Trophoblast cell (in vitro differentiated cells and primary cell): ENCODE results near the gene CHD3. TPM values are rescaled to one million over a fixed set of nuclear protein-coding genes. Genes with fewer than 3 reads are reported as not detected.

Experiments used
- DNase-seq, 2 donors: peaks; one replicate each; pipeline ENCODE4 v3.0.0-alpha.2; 2016
- H2AFZ ChIP-seq: 2 replicates; pipeline ENCODE4 v1.6.1; 2013; ENCODE audit warnings: low read length, moderate library complexity, mild to moderate bottlenecking; ENCODE audit not compliant: insufficient read depth, poor library complexity
- H2AK5ac ChIP-seq: 2 replicates; pipeline ENCODE4 v1.6.1; 2013; ENCODE audit warnings: mild to moderate bottlenecking, low read length
- H2BK120ac ChIP-seq: 2 replicates; pipeline ENCODE4 v1.6.1; 2013; ENCODE audit warnings: low read length, mild to moderate bottlenecking, moderate library complexity; ENCODE audit not compliant: insufficient read depth, poor library complexity
- H2BK12ac ChIP-seq: 2 replicates; pipeline ENCODE4 v1.6.1; 2013; ENCODE audit warnings: mild to moderate bottlenecking, low read length, moderate library complexity
- H2BK5ac ChIP-seq: 2 replicates; pipeline ENCODE4 v1.6.1; 2013; ENCODE audit warnings: low read length, low read depth, moderate library complexity, mild to moderate bottlenecking; ENCODE audit not compliant: poor library complexity
- H3K14ac ChIP-seq: 2 replicates; pipeline ENCODE4 v1.6.1; 2013; ENCODE audit warnings: mild to moderate bottlenecking, low read length
- H3K18ac ChIP-seq: 2 replicates; pipeline ENCODE4 v1.6.1; 2013; ENCODE audit warnings: mild to moderate bottlenecking, low read length
- H3K23ac ChIP-seq: 2 replicates; pipeline ENCODE4 v1.6.1; 2013; ENCODE audit warnings: low read length
- H3K27ac ChIP-seq: 2 replicates; pipeline ENCODE4 v1.5.1; 2013; ENCODE audit warnings: low read depth, mild to moderate bottlenecking, inconsistent platforms, low read length, moderate library complexity
- H3K27me3 ChIP-seq: 2 replicates; pipeline ENCODE4 v1.6.1; 2013; ENCODE audit warnings: inconsistent platforms, mild to moderate bottlenecking, low read length, moderate library complexity; ENCODE audit not compliant: insufficient read depth
- H3K36me3 ChIP-seq, 2 experiments: 1 replicate in 1 of 2; 2 replicates in 1 of 2; pipeline ENCODE4 v1.6.1; 2013; ENCODE audit warnings: low read length in 2 of 2, mild to moderate bottlenecking in 2 of 2, moderate library complexity in 1 of 2; ENCODE audit not compliant: insufficient read depth in 2 of 2, control insufficient read depth in 1 of 2
- H3K4ac ChIP-seq: 2 replicates; pipeline ENCODE4 v1.6.1; 2013; ENCODE audit warnings: low read depth, mild to moderate bottlenecking, low read length, moderate library complexity
- H3K4me1 ChIP-seq, 2 experiments: 1 replicate in 1 of 2; 2 replicates in 1 of 2; pipeline ENCODE4 v1.6.1; 2013; ENCODE audit warnings: low read length in 2 of 2, mild to moderate bottlenecking in 2 of 2, moderate library complexity in 1 of 2; ENCODE audit not compliant: insufficient read depth in 2 of 2, control insufficient read depth in 1 of 2
- H3K4me2 ChIP-seq: 2 replicates; pipeline ENCODE4 v1.6.1; 2013; ENCODE audit warnings: inconsistent platforms, mild to moderate bottlenecking, low read length, moderate library complexity
- H3K4me3 ChIP-seq: 2 replicates; pipeline ENCODE4 v1.5.1; 2013; ENCODE audit warnings: mild to moderate bottlenecking, low read depth, low read length, inconsistent platforms
- H3K79me1 ChIP-seq: one replicate; pipeline ENCODE4 v1.6.1; 2013; ENCODE audit warnings: low read length
- H3K79me2 ChIP-seq: 2 replicates; pipeline ENCODE4 v1.6.1; 2013; ENCODE audit warnings: low read length, mild to moderate bottlenecking; ENCODE audit not compliant: control insufficient read depth, insufficient read depth, poor library complexity
- H3K9ac ChIP-seq: 2 replicates; pipeline ENCODE4 v1.6.1; 2013; ENCODE audit warnings: mild to moderate bottlenecking, low read length
- H3K9me3 ChIP-seq: 2 replicates; pipeline ENCODE4 v1.6.1; 2013; ENCODE audit warnings: low read depth, mild to moderate bottlenecking, control low read depth, inconsistent platforms, low read length; ENCODE audit not compliant: insufficient read depth
- H4K12ac ChIP-seq: 2 replicates; pipeline ENCODE4 v1.6.1; 2013; ENCODE audit warnings: low read depth, mild to moderate bottlenecking, low read length, moderate library complexity
- H4K8ac ChIP-seq: 2 replicates; pipeline ENCODE4 v1.6.1; 2013; ENCODE audit warnings: low read depth, mild to moderate bottlenecking, low read length, moderate library complexity
- H4K91ac ChIP-seq: one replicate; pipeline ENCODE4 v1.6.1; 2013; ENCODE audit warnings: low read depth, mild to moderate bottlenecking, low read length, moderate library complexity
- WGBS: extraction: QIAGEN DNeasy Blood & Tissue Kit; methylation state at CpG from one replicate; pipeline ENCODE4 v1.1.7; 2013; ENCODE audit warnings: missing lambda C conversion rate; ENCODE audit not compliant: insufficient read length, insufficient coverage; ENCODE audit errors: extremely low coverage; 5-methylcytosine and 5-hydroxymethylcytosine counted together
- polyA plus RNA-seq: library from polyadenylated mRNA; stranded (reverse); fragments of 200-250 nt; gene quantifications from 2 replicates; pipeline ENCODE4 v1.2.3, GENCODE V29; 2013

CHD3 gene
- 38.1 and 38.8 TPM in 2 replicates for polyA plus RNA-seq

GRCh38 chr17:7888184-7888920 lies at the start of gene CHD3:
TSS of gene CHD3 (plus strand) at chr17:7888789. CDS start at chr17:7889001, 212 bp downstream.
- H2BK12ac ChIP-seq, result peak within 1 kb of the TSS; percentile 94
- peak within 1 kb of the TSS; percentile 97 for H2BK120ac ChIP-seq
- H2AFZ ChIP-seq, result peak within 1 kb of the TSS; percentile 85
- peak within 1 kb of the TSS; percentile 70 for H3K4me3 ChIP-seq
- peak within 1 kb of the TSS; percentile 73 for H3K9ac ChIP-seq
- H3K27ac ChIP-seq, result peak within 1 kb of the TSS; percentile 93
- H3K79me1 ChIP-seq, result peaks cover 37% of the 10 kb centered on the region
- WGBS, result no CpG with 5 or more reads among the region's 18 CpGs
- H3K9me3 ChIP-seq, result no peaks in the 10 kb centered on the region
- H4K91ac ChIP-seq, result peak within 1 kb of the TSS; percentile 100
- peak within 1 kb of the TSS; percentile 75 for H4K12ac ChIP-seq
- H3K18ac ChIP-seq, result peak within 1 kb of the TSS; percentile 98
- H3K36me3 ChIP-seq, result peaks cover 14 to 18% of the 10 kb centered on the region in 2 experiments
- peak; percentile 78 to 87 for DNase-seq
- no peaks in the 10 kb centered on the region for H3K27me3 ChIP-seq
- peak within 1 kb of the TSS; percentile 71 for H2AK5ac ChIP-seq
- peak within 1 kb of the TSS; percentile 91 for H4K8ac ChIP-seq
- H3K4ac ChIP-seq, result peak within 1 kb of the TSS; percentile 75
- H3K4me2 ChIP-seq, result peak within 1 kb of the TSS; percentile 94
- H3K79me2 ChIP-seq, result peaks cover 17% of the 10 kb centered on the region
- peak within 1 kb of the TSS; percentile 91 for H3K14ac ChIP-seq
- H2BK5ac ChIP-seq, result peak within 1 kb of the TSS; percentile 99
- peaks cover 22 to 25% of the 10 kb centered on the region in 2 experiments for H3K4me1 ChIP-seq
- H3K23ac ChIP-seq, result no peak within 1 kb of the TSS

- Histone ChIP-seq H2BK12ac (no peak overlapping the region), H3K9me3 (peaks cover 2% of the 10 kb centered on the region), H2BK5ac (peak overlapping the region; percentile 54), H3K79me1 (peaks cover 46% of the 10 kb centered on the region), H2AFZ (no peak overlapping the region), H4K8ac (peak overlapping the region; percentile 8), H3K79me2 (peaks cover 30% of the 10 kb centered on the region), H3K4ac (peak overlapping the region; percentile 28), H3K9ac (no peak overlapping the region), H3K36me3 (peaks cover 3 to 9% of the 10 kb centered on the region in 2 experiments), H2AK5ac (peak overlapping the region; percentile 3), H2BK120ac (no peak overlapping the region), H4K12ac (peak overlapping the region; percentile 5), H3K23ac (no peak overlapping the region), H3K4me1 (peaks cover 29 to 33% of the 10 kb centered on the region in 2 experiments), H3K4me2 (peak overlapping the region; percentile 49), H3K4me3 (no peak overlapping the region), H3K18ac (peak overlapping the region; percentile 68), H3K27me3 (no peaks in the 10 kb centered on the region), H4K91ac (peak overlapping the region; percentile 80), H3K27ac (peak overlapping the region; percentile 99), H3K14ac (peak overlapping the region; percentile 46)
- peak; percentile 47 to 53 for DNase-seq
- no CpG with 5 or more reads among the region's 6 CpGs for WGBS
Observed at GRCh38 chr17:7839190-7839875, 49.3 kb upstream of the CHD3 start.

GRCh38 chr17:7839876-7840261 lies 48.7 kb upstream of the CHD3 start:
- Histone ChIP-seq H2AK5ac (no peak overlapping the region), H3K79me1 (peaks cover 49% of the 10 kb centered on the region), H3K36me3 (peaks cover 4 to 9% of the 10 kb centered on the region in 2 experiments), H2BK12ac (no peak overlapping the region), H3K27me3 (no peaks in the 10 kb centered on the region), H3K23ac (no peak overlapping the region), H3K79me2 (peaks cover 30% of the 10 kb centered on the region), H3K27ac (peak overlapping the region; percentile 99), H3K9me3 (peaks cover 3% of the 10 kb centered on the region), H4K91ac (no peak overlapping the region), H4K12ac (no peak overlapping the region), H2AFZ (no peak overlapping the region), H3K4ac (peak overlapping the region; percentile 10), H3K4me2 (no peak overlapping the region), H2BK120ac (no peak overlapping the region), H3K4me1 (peaks cover 29% of the 10 kb centered on the region in 2 experiments), H3K9ac (no peak overlapping the region), H2BK5ac (no peak overlapping the region), H3K4me3 (no peak overlapping the region), H3K18ac (no peak overlapping the region), H4K8ac (no peak overlapping the region), H3K14ac (no peak overlapping the region)
- WGBS, result no CpG with 5 or more reads among the region's 2 CpGs
- no peak for DNase-seq

- no peak overlapping the region for H3K14ac ChIP-seq
- peaks cover 3% of the 10 kb centered on the region for H3K9me3 ChIP-seq
- no peak overlapping the region for H4K8ac ChIP-seq
- peaks cover 33 to 34% of the 10 kb centered on the region in 2 experiments for H3K4me1 ChIP-seq
- no peak for DNase-seq
- no peak overlapping the region for H4K12ac ChIP-seq
- no peak overlapping the region for H2AFZ ChIP-seq
- H3K4me3 ChIP-seq, result no peak overlapping the region
- H3K79me2 ChIP-seq, result peaks cover 33% of the 10 kb centered on the region
- peak overlapping the region; percentile 99 for H3K27ac ChIP-seq
- no peak overlapping the region for H4K91ac ChIP-seq
- peaks cover 9 to 15% of the 10 kb centered on the region in 2 experiments for H3K36me3 ChIP-seq
- peak overlapping the region; percentile 98 for H3K4me2 ChIP-seq
- no peaks in the 10 kb centered on the region for H3K27me3 ChIP-seq
- H2BK120ac ChIP-seq, result no peak overlapping the region
- H2BK12ac ChIP-seq, result no peak overlapping the region
- H3K9ac ChIP-seq, result no peak overlapping the region
- H3K23ac ChIP-seq, result no peak overlapping the region
- H2AK5ac ChIP-seq, result no peak overlapping the region
- no peak overlapping the region for H2BK5ac ChIP-seq
- no peak overlapping the region for H3K4ac ChIP-seq
- H3K79me1 ChIP-seq, result peaks cover 47% of the 10 kb centered on the region
- no CpG with 5 or more reads among the region's 1 CpG for WGBS
- H3K18ac ChIP-seq, result no peak overlapping the region
Observed at GRCh38 chr17:7840441-7840840, 48.1 kb upstream of the CHD3 start.
